Measurements from ENCODE around the gene WBP2NL. TPM values are rescaled to one million over a fixed set of nuclear protein-coding genes. Genes with fewer than 3 reads are reported as not detected.

WBP2NL gene
- polyA plus RNA-seq, 1 donor from 2014 or later: not detected

- no peak for TF ChIP-seq MXI1 (conservative IDR thresholded peaks at IDR 0.05; ENCODE audit: poor library complexity, severe bottlenecking)
- no peak for TF ChIP-seq EZH2 (IDR thresholded peaks at IDR 0.05; ENCODE audit: borderline replicate concordance, insufficient read depth, low read length, poor library complexity, severe bottlenecking)
- TF ChIP-seq SMC3 (conservative IDR thresholded peaks at IDR 0.05; ENCODE audit: poor library complexity): no peak
- TF ChIP-seq TAF1 (IDR thresholded peaks at IDR 0.05; ENCODE audit: low read depth): no peak
- no peak for TF ChIP-seq REST (IDR thresholded peaks at IDR 0.05; ENCODE audit: borderline replicate concordance)
- no peak for TF ChIP-seq RAD21 (conservative IDR thresholded peaks at IDR 0.05)
- Histone ChIP-seq H3K27ac (ENCODE audit: low read length) (no peak overlapping the region), H3K27me3 (ENCODE audit: insufficient read depth, low read depth, low read length) (no peaks in the 10 kb centered on the region), H3K4me3 (ENCODE audit: low read length) (no peak overlapping the region), H3K9me2 (ENCODE audit: insufficient read depth, low read length) (no peaks in the 10 kb centered on the region), H3K36me3 (ENCODE audit: insufficient read depth, low read length) (no peaks in the 10 kb centered on the region), H3K4me2 (ENCODE audit: low read length) (no peak overlapping the region), H3K9ac (ENCODE audit: low read length) (no peak overlapping the region), H3F3A (ENCODE audit: insufficient read depth, low read length, poor library complexity, severe bottlenecking) (no peaks in the 10 kb centered on the region), H4K20me1 (ENCODE audit: insufficient read depth) (peaks cover 3% of the 10 kb centered on the region), H3K9me3 (ENCODE audit: low read length) (no peaks in the 10 kb centered on the region), H2AFZ (ENCODE audit: low read depth, low read length) (no peak overlapping the region), H3K79me2 (replicated peaks; ENCODE audit: insufficient read depth, low read length) (peaks cover 29% of the 10 kb centered on the region)
These were observed 23.8 kb upstream of the WBP2NL start for GRCh38 chr22:41974691-41975290.

DNA sequence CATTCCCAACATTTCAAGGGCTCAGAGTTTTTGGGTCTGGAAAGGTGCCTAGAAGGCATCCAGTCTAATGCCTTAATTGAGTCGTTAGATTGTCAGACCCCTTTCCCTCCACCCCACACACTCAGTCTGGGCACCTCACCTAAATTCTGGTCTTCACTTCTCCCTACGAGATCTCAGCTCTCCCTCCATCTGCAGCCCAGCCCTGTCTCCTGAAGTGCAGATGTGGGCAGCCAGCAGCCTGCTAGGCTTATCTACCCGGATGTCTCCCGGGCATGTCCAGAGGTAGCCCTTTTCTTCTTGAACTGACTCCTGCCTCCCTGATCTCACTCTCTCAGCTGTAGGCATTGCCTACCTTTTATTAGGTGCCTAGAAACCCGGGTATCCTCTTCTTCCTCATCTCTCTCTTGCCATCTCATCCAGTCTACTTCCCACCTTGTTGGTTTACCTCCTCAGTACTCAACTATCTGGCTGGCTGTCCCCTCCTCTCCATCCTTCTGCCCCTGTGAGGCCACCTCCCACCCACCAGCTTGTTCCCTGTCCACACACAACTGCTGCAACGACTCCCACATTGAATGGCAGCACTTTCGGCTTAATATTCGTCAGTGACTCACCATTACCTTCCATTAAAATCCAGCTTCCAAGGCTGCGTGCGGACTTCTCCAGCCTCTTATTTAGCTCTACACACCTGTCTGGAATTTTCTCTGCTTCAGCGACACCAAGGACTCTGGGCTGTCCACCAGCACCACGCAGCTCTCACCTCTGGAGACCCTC, 23.1 kb upstream of the WBP2NL start:
- TF ChIP-seq RAD21 (conservative IDR thresholded peaks at IDR 0.05) (no peak), SMC3 (conservative IDR thresholded peaks at IDR 0.05; ENCODE audit: poor library complexity) (no peak), EP300 (conservative IDR thresholded peaks at IDR 0.05; ENCODE audit: poor library complexity, severe bottlenecking) (no peak), TAF1 (IDR thresholded peaks at IDR 0.05; ENCODE audit: low read depth) (no peak), EZH2 (IDR thresholded peaks at IDR 0.05; ENCODE audit: borderline replicate concordance, insufficient read depth, low read length, poor library complexity, severe bottlenecking) (no peak), REST (IDR thresholded peaks at IDR 0.05; ENCODE audit: borderline replicate concordance) (no peak), MXI1 (conservative IDR thresholded peaks at IDR 0.05; ENCODE audit: poor library complexity, severe bottlenecking) (no peak), POLR2AphosphoS5 (IDR thresholded peaks at IDR 0.05) (no peak)
- TF ChIP-seq, protein P1, sequence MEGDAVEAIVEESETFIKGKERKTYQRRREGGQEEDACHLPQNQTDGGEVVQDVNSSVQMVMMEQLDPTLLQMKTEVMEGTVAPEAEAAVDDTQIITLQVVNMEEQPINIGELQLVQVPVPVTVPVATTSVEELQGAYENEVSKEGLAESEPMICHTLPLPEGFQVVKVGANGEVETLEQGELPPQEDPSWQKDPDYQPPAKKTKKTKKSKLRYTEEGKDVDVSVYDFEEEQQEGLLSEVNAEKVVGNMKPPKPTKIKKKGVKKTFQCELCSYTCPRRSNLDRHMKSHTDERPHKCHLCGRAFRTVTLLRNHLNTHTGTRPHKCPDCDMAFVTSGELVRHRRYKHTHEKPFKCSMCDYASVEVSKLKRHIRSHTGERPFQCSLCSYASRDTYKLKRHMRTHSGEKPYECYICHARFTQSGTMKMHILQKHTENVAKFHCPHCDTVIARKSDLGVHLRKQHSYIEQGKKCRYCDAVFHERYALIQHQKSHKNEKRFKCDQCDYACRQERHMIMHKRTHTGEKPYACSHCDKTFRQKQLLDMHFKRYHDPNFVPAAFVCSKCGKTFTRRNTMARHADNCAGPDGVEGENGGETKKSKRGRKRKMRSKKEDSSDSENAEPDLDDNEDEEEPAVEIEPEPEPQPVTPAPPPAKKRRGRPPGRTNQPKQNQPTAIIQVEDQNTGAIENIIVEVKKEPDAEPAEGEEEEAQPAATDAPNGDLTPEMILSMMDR (IDR thresholded peaks at IDR 0.05; ENCODE audit: poor library complexity, severe bottlenecking): no peak
- no peaks in the 10 kb centered on the region for H3K9me2 ChIP-seq (ENCODE audit: insufficient read depth, low read length)
- peak overlapping the region; percentile 82 for H3K9ac ChIP-seq (ENCODE audit: low read length)
- no peak overlapping the region for H2AFZ ChIP-seq (ENCODE audit: low read depth, low read length)
- H3K27me3 ChIP-seq (ENCODE audit: insufficient read depth, low read depth, low read length): no peaks in the 10 kb centered on the region
- no peaks in the 10 kb centered on the region for H3K9me3 ChIP-seq (ENCODE audit: low read length)
- peaks cover 3% of the 10 kb centered on the region for H4K20me1 ChIP-seq (ENCODE audit: insufficient read depth)
- peak overlapping the region; percentile 62 for H3K4me2 ChIP-seq (ENCODE audit: low read length)
- H3K36me3 ChIP-seq (ENCODE audit: insufficient read depth, low read length): no peaks in the 10 kb centered on the region
- no peaks in the 10 kb centered on the region for H3F3A ChIP-seq (ENCODE audit: insufficient read depth, low read length, poor library complexity, severe bottlenecking)
- peak overlapping the region; percentile 67 for H3K27ac ChIP-seq (ENCODE audit: low read length)
- peaks cover 35% of the 10 kb centered on the region for H3K79me2 ChIP-seq (replicated peaks; ENCODE audit: insufficient read depth, low read length)
- H3K4me3 ChIP-seq (ENCODE audit: low read length): peak overlapping the region; percentile 75
